Epidermal melanocyte (primary cell): ENCODE results near the gene CLMN.
A peak's percentile ranks its signal among the peaks of the same experiment; 100 is the strongest.

Experiments used
- DNase-seq: peaks from one replicate; pipeline ENCODE4 v3.0.0; 2011; ENCODE audit warnings: low spot score; ENCODE audit not compliant: insufficient read length

CLMN gene

DNA sequence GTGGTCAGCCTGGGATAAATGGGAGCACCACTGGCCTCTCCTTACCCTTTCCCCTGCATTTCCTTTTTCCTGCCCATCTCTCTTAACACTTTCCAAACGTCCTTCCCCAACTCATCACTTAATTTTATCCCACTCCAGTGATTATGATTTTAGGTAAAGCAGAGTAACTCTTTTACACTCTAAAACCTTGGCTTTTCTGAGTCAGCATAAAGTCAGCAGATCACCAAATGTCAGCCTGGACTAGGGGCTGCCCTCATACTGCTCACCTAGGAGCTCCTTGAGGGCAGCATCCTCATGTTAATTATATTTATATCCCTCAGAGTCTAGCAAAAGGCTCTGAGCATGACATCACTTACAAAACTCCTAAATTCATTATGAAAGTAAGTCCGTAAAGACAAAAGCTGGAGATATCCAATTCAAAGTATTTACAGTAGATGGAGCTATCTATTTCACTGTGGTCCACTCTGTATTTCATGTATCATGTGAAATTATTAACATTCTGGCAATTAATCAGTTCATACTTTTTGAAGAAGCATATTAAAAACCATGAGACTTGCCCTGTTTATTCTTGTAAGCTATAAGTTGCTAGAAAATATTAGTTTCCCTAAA, 145.4 kb downstream of the CLMN start:
- no peak for DNase-seq

- DNase-seq: no peak
These were observed 146.2 kb downstream of the CLMN start for GRCh38 chr14:95173518-95173917.

DNA sequence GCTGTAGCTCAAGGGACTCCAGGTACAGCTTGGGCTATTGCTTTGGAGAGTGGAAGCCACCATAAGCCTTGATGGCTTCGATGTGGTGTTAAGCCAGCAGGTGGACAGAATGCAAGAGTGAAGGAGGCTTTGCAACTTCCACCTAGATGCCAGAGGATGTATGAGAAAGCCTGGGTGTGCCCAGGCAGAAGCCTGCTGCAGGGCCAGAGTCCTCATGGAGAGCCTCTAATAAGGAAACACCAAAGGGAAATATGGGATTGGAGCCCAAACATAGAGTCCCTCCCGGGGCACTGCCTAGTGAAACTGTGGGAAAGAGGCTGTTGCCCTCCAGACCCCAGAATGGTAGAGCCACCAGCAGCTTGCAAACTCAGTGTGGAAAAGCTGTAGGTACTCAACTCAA, 152.5 kb downstream of the CLMN start:
- no peak for DNase-seq

DNA sequence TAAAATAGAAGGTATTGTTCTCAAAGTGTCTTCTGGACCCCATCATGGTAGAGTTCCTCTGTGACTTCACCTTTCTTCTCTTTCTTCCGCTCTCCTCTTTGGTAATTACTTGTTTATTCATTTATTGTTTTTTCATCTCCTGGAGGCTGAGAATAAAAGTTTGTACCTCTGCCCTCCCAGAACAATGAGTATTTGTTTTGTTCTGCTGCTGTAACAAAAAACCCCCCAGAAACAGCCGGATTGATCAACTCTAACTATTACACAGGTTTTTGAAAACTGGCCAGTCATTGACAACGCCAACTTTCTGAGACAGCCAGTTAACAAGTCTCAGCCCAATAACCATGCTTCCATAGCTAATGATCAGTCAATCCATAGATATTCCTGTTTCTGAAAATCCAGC, 154.2 kb downstream of the CLMN start:
- DNase-seq: no peak

GRCh38 chr14:95164506-95164905, 155.2 kb downstream of the CLMN start:
- no peak for DNase-seq

GRCh38 chr14:95163666-95164065, 156.0 kb downstream of the CLMN start:
- DNase-seq: no peak

DNA sequence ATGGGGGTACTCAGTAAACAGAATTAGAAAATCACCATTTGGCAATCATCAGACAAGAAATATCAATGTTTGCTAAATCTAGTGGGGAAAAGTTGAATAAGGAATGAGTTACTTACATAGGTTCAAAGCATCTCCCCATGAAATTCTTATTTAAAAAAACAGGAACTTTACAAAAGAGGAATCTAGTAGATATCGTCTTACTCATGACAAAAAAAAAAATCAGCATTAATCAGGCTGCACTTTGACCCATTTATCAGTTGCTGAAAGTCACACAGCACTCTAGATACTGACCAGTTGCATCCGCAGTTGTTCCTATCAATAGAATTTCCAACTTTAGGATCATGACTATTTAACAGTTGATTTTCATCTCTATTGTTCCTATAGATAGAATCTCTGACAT, 156.6 kb downstream of the CLMN start:
- no peak for DNase-seq

DNA sequence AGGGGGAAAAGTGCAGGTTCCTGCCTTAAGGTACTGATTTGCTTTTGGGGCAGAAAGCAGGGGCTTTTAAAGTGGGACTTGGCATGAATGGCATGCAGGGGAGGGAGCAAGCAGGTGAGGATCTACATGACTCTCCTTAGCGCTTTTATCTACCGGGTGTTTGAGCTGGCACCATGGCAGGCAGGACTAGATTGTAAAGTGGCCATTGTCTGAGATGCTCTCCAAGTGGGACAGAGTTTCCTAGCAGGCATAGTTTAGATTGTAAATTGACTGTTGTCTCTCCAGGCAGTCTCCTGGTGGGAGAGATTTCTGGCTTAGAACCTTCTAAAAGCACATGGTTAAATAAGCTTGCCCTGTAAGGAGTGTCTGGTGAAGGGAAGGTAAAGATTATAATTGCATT, 157.1 kb downstream of the CLMN start:
- DNase-seq: no peak

GRCh38 chr14:95157327-95158189, 162.2 kb downstream of the CLMN start, which contains the start of gene DICER1:
TSS of gene DICER1 (minus strand) at chr14:95157529. CDS start at chr14:95133458, 24,071 bp downstream.
- peak; percentile 98 for DNase-seq

GRCh38 chr14:95157048-95157326, 162.7 kb downstream of the CLMN start:
- DNase-seq: no peak

GRCh38 chr14:95156161-95157047, 163.3 kb downstream of the CLMN start:
- no peak for DNase-seq

GRCh38 chr14:95155045-95155444, 164.7 kb downstream of the CLMN start:
- no peak for DNase-seq

DNA sequence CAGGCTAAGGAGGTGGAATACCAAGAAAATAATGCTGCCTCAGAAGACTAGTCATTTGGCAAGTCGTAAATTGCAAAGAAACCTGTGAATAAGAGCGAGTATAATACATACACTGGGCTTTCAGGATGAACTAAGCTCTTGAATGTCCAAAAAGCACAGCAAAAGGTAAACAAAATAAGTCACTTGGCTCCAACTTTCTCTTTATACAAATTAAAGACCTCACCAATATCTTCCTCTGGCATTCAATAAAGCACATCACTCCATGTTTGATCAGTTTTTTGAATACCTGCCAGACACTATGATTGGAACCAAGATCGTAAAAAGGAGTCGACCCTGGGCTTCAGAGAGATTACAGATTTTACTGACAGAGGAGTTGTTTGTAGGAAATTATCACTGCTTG, 165.8 kb downstream of the CLMN start:
- DNase-seq: no peak

DNA sequence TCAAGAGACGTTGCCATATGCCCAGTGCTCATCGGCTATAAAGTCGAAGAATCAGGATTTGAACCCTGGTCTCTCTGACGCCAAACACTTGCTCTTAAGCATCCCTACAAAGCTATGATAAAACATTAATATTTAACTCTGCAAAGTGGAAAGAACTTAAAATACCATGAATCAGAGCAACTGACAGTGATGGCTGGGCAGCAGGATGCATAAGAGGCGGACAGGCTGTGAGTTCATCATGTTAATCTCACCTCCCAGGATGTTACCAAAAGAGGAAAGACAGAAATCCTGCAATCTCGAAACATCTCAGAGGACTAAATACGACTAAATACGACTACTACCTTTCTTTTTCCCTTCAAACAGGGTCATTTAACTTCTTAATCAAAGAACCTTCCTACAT, 168.1 kb downstream of the CLMN start:
- no peak for DNase-seq

- no peak for DNase-seq
These were observed 168.8 kb downstream of the CLMN start for GRCh38 chr14:95150910-95151309.

GRCh38 chr14:95149441-95149840, 170.3 kb downstream of the CLMN start:
- DNase-seq: no peak

GRCh38 chr14:95147597-95147996, 172.1 kb downstream of the CLMN start:
- no peak for DNase-seq

DNA sequence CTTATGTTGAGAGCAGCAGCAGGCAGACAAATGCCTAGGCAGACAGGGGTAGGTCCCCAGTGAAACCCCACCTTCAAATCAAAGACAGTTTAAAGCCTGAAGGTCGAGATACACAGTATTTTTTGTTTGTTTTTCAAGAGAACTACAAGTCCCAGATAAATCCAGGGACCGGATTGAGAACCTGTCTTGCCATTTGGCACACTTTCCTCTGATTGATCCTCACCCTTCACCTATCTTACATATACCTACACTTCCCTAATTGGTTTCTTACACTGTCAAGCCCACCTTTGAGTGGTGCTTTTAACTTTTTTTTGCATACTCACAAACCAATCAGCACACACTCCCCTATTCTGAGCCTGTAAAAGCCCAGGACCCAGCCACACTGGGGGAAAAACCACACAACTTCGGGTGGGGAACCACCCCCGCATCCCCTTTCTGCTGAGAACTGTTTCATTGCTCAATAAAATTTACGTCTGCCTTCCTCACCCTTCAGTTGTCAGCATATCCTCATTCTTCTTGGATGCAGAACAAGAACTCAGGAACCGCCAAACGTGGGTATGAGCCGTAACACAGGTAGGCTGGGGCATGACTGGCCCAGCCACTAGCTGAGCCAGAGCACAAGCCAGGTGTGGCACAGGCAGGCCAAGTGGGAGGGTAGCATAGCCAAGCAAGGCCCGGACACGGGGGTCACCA, 173.5 kb downstream of the CLMN start:
- no peak for DNase-seq

DNA sequence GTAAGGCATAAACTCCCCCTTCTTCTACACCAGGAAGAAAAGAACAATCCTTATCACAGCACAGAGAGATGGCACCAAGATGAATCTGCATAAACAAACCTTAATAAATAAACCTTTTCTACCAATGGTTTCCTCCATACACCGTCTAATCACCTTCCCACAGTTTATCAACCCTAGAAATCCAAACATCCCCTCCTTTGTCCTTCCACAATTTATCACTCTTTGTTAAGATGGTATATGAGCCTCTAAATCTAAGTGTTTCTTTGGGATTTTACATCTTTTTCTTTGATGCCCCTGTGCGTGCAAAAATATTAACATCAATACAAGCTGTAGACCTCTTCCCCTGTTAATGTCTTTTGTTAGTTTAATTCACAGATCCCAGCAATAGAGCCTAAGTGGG, 174.9 kb downstream of the CLMN start:
- no peak for DNase-seq

- no peak for DNase-seq
These were observed 175.7 kb downstream of the CLMN start for GRCh38 chr14:95143808-95144620.

GRCh38 chr14:95142208-95142607, 177.5 kb downstream of the CLMN start:
- DNase-seq: no peak
